ENCODE results near the gene AQP2. TPM values are rescaled to one million over a fixed set of nuclear protein-coding genes. Genes with fewer than 3 reads are reported as not detected.

AQP2 gene
- total RNA-seq, 1 experiment from 2014 or later: not detected

GRCh38 chr12:49948866-49949845, 1.4 kb upstream of the AQP2 start:
- Histone ChIP-seq H2AFZ (ENCODE audit: low read depth, low read length, poor library complexity, severe bottlenecking) (no peak overlapping the region), H3K4me1 (ENCODE audit: control insufficient read depth in 1 of 2, insufficient read depth in 2 of 2, low read length in 2 of 2) (peaks cover 3 to 13% of the 10 kb centered on the region in 2 experiments; a peak in 3 of 4 replicates), H3K36me3 (ENCODE audit: control insufficient read depth in 1 of 2, insufficient read depth in 2 of 2, low read length in 2 of 2) (no peaks in the 10 kb centered on the region), H3K9me3 (ENCODE audit: control insufficient read depth in 1 of 2, insufficient read depth in 1 of 2, low read depth in 1 of 2, low read length in 2 of 2) (no peaks in the 10 kb centered on the region), H3K4me2 (ENCODE audit: low read length) (no peak overlapping the region), H3K4me3 (replicated peaks in 1 of 2; ENCODE audit: low read depth in 1 of 2, low read length in 2 of 2) (no peak overlapping the region), H4K20me1 (ENCODE audit: insufficient read depth) (no peaks in the 10 kb centered on the region), H3K27ac (ENCODE audit: low read depth, low read length) (no peak overlapping the region), H3K79me2 (ENCODE audit: insufficient read depth, low read length) (no peaks in the 10 kb centered on the region), H3K9me2 (ENCODE audit: insufficient read depth) (no peaks in the 10 kb centered on the region), H3K27me3 (ENCODE audit: insufficient read depth, low read length) (no peaks in the 10 kb centered on the region), H3K9ac (ENCODE audit: low read length) (no peak overlapping the region)
- ATAC-seq (no peak), DNase-seq (ENCODE audit: low read depth, low spot score) (no peak)
- CTCF ChIA-PET: interaction anchor here (1.3 kb wide), 1 partner anchor 18 kb away, joined by 5 read pairs; no protein-coding TSS in a partner anchor
- TF ChIP-seq ZBTB33 (IDR thresholded peaks at IDR 0.05; ENCODE audit: extremely low read depth, insufficient replicate concordance, low read length) (no peak), POLR2AphosphoS5 (IDR thresholded peaks at IDR 0.05; ENCODE audit: low read depth, low read length) (no peak), EGR1 (IDR thresholded peaks at IDR 0.05; ENCODE audit: low read depth) (no peak), TCF7L2 (IDR thresholded peaks at IDR 0.05; ENCODE audit: borderline replicate concordance, extremely low read depth, insufficient read depth, insufficient read length) (no peak), RAD21 (IDR thresholded peaks at IDR 0.05; ENCODE audit: low read depth) (no peak), ZNF274 (IDR thresholded peaks at IDR 0.05; ENCODE audit: low read depth, low read length) (no peak), CBX3 (IDR thresholded peaks at IDR 0.05; ENCODE audit: low read depth) (no peak), ATF3 (IDR thresholded peaks at IDR 0.05) (no peak), SIN3A (IDR thresholded peaks at IDR 0.05; ENCODE audit: low read depth) (no peak), ELF1 (IDR thresholded peaks at IDR 0.05; ENCODE audit: borderline replicate concordance, low read depth) (no peak), SP1 (IDR thresholded peaks at IDR 0.05; ENCODE audit: low read depth) (no peak), YY1 (IDR thresholded peaks at IDR 0.05; ENCODE audit: extremely low read depth, insufficient replicate concordance, low read depth, low read length) (no peak), MAX (IDR thresholded peaks at IDR 0.05) (no peak)
- no TSS peak for BruUV-seq (replicated peaks)
- POLR2A ChIA-PET: no interaction called here
- RAD21 ChIA-PET (ENCODE audit: low non-redundant PET in 1 of 2, low total read pairs in 2 of 2, uncharacterized antibody in 2 of 2, unreplicated experiment in 2 of 2): no interaction called here
- intact Hi-C loops (cut with micrococcal nuclease): no loop called here

All from HCT116 (cell line).